ENCODE results near the gene METTL24. TPM values are rescaled to one million over a fixed set of nuclear protein-coding genes. Genes with fewer than 3 reads are reported as not detected.

METTL24 gene
- total RNA-seq, 1 experiment from 2014 or later = 0.61 TPM

DNA sequence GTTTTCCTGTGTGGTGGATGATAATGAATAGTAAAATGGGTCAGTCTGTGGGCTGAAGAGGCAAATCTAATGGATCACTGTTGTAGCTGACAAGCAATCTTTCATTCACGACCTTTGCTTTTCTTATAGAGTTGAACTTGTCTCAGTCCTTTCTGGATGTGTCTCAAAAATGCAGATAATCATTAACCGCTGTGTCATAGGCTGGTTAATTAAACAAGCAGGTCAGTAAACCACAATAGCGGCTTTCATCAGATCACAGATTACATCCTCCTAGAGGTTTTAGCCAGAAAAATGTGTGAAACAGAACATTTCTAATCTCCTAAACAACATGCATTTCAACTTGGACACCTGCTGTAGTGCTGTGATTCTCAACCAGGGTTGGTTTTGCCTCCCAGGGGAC, 2.5 kb upstream of the METTL24 start:
- no peak overlapping the region for H4K8ac ChIP-seq (replicated peaks; ENCODE audit: insufficient read length, low read depth, low read length)
- H3K27me3 ChIP-seq (ENCODE audit: insufficient read depth, low read length) = peaks cover 16% of the 10 kb centered on the region; the same call in 1 of the 2 replicates
- no peak overlapping the region for H2BK20ac ChIP-seq (ENCODE audit: low read depth, low read length, poor library complexity, severe bottlenecking)
- no peak overlapping the region for H3K4ac ChIP-seq (ENCODE audit: low read depth, low read length)
- WGBS (ENCODE audit: extremely low coverage, insufficient read length, low lambda C conversion rate) = no CpG with 5 or more reads among the region's 3 CpGs
- peaks cover 43% of the 10 kb centered on the region for H3K27me3 Mint-ChIP-seq (ENCODE audit: low read depth)
- no peak overlapping the region for H4K91ac ChIP-seq (ENCODE audit: insufficient read length, low read depth, low read length)
- no peaks in the 10 kb centered on the region for H3K9me3 ChIP-seq (ENCODE audit: control insufficient read depth, low read depth, low read length)
- H3K18ac ChIP-seq (ENCODE audit: insufficient read length, low read depth, low read length) = no peak overlapping the region
- H3K79me1 ChIP-seq (ENCODE audit: insufficient read depth, low read depth, low read length, poor library complexity, severe bottlenecking) = no peaks in the 10 kb centered on the region
- TF ChIP-seq CTCF (conservative IDR thresholded peaks at IDR 0.05) = no peak
- H3K14ac ChIP-seq (ENCODE audit: insufficient read depth, low read length) = no peak overlapping the region
- no peak for DNase-seq
- peaks cover 0 to 4% of the 10 kb centered on the region in 2 experiments; a peak in 3 of 5 replicates for H3K9me3 Mint-ChIP-seq
- no peak overlapping the region for H2BK15ac ChIP-seq (ENCODE audit: low read depth, low read length)
- H3K4me1 Mint-ChIP-seq = peaks cover 41 to 46% of the 10 kb centered on the region in 2 experiments
- no peak overlapping the region for H3K4me2 ChIP-seq (ENCODE audit: insufficient read depth, insufficient read length, low read length)
- no peak overlapping the region for H2AFZ ChIP-seq (ENCODE audit: low read length)
- H3K9ac ChIP-seq (ENCODE audit: extremely low read depth, insufficient read length, low read length) = no peak overlapping the region
- H3T11ph ChIP-seq (ENCODE audit: low read length) = no peak overlapping the region
- no peak overlapping the region for H2BK12ac ChIP-seq (ENCODE audit: insufficient read length, low read depth, low read length)
- H3K23ac ChIP-seq (ENCODE audit: insufficient read length, low read depth, low read length) = no peak overlapping the region
- H2BK120ac ChIP-seq (ENCODE audit: low read depth, low read length, poor library complexity, severe bottlenecking) = no peak overlapping the region
- H3K4me1 ChIP-seq (ENCODE audit: insufficient read depth, low read length) = peaks cover under 1% of the 10 kb centered on the region; the same call in 1 of the 2 replicates
- H2BK5ac ChIP-seq (ENCODE audit: insufficient read length, low read length) = no peak overlapping the region
- H3K36me3 Mint-ChIP-seq (ENCODE audit: insufficient read depth in 1 of 3, low read depth in 3 of 3) = no peaks in the 10 kb centered on the region
- peaks cover 2% of the 10 kb centered on the region for H3K23me2 ChIP-seq (ENCODE audit: insufficient read length, low read depth, low read length, poor library complexity, severe bottlenecking)
- no peak overlapping the region for H3K27ac ChIP-seq (ENCODE audit: insufficient read length, low read depth, low read length)
- no peak overlapping the region for H2AK5ac ChIP-seq (ENCODE audit: insufficient read length, low read length)
- H4K5ac ChIP-seq (ENCODE audit: insufficient read length, low read depth, low read length) = no peak overlapping the region
- H3K27ac Mint-ChIP-seq = no peak overlapping the region
- no peaks in the 10 kb centered on the region for H4K20me1 ChIP-seq (ENCODE audit: control insufficient read depth, insufficient read depth, insufficient read length)
- no peaks in the 10 kb centered on the region for H3K79me2 ChIP-seq (ENCODE audit: insufficient read depth, low read length)
- H3K56ac ChIP-seq (ENCODE audit: insufficient read length, low read depth, low read length) = no peak overlapping the region
- H3K4me3 Mint-ChIP-seq = no peak overlapping the region

Measured in H9 (cell line).